Hepatocyte (in vitro differentiated cells): ENCODE measurements around the gene KSR2.

ENCODE experiments used
- EZH2phosphoT487 ChIP-seq: fragments of 200-600 bp; sonication (generic); IDR thresholded peaks from one replicate; pipeline ENCODE4 v1.6.1; 2018; ENCODE audit warnings: antibody characterized with exemption, mild to moderate bottlenecking, low read depth, moderate library complexity; ENCODE audit not compliant: unreplicated experiment, severe bottlenecking
- TF ChIP-seq, protein P1 (sequence below): fragments of 200-600 bp; sonication (generic); IDR thresholded peaks from 2 replicates; pipeline ENCODE4 v1.5.1; 2016; ENCODE audit warnings: antibody characterized with exemption, mild to moderate bottlenecking; ENCODE audit not compliant: poor library complexity

- TF ChIP-seq, protein P1, sequence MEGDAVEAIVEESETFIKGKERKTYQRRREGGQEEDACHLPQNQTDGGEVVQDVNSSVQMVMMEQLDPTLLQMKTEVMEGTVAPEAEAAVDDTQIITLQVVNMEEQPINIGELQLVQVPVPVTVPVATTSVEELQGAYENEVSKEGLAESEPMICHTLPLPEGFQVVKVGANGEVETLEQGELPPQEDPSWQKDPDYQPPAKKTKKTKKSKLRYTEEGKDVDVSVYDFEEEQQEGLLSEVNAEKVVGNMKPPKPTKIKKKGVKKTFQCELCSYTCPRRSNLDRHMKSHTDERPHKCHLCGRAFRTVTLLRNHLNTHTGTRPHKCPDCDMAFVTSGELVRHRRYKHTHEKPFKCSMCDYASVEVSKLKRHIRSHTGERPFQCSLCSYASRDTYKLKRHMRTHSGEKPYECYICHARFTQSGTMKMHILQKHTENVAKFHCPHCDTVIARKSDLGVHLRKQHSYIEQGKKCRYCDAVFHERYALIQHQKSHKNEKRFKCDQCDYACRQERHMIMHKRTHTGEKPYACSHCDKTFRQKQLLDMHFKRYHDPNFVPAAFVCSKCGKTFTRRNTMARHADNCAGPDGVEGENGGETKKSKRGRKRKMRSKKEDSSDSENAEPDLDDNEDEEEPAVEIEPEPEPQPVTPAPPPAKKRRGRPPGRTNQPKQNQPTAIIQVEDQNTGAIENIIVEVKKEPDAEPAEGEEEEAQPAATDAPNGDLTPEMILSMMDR = no peak
- no peak for TF ChIP-seq EZH2phosphoT487
These were observed 520 bp downstream of the KSR2 start for GRCh38 chr12:117968151-117968789.
